ENCODE data around the gene SAP30L.

DNA sequence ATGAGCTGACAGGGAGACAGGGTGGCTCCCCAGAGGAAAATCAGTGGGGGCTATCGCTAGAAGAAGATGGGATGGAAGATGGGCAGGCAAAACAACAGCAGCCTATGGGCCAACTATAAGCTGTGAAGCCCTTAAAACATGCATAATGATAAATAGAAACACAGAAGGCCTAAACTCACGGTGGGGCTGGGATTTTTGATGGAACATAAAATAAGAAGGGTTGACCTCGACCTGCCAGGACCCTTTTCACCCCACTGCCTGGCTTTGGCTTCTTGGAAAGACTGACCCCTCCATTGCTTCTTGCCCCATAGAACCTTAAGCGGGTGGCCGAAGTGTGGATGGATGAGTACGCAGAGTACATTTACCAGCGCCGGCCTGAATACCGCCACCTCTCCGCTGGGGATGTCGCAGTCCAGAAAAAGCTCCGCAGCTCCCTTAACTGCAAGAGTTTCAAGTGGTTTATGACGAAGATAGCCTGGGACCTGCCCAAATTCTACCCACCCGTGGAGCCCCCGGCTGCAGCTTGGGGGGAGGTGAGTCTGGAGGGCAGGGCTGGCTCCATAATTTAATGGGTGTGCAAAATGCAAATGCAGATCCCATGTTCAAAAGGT is 36.5 kb upstream of the SAP30L start:
- TF ChIP-seq, protein P1, sequence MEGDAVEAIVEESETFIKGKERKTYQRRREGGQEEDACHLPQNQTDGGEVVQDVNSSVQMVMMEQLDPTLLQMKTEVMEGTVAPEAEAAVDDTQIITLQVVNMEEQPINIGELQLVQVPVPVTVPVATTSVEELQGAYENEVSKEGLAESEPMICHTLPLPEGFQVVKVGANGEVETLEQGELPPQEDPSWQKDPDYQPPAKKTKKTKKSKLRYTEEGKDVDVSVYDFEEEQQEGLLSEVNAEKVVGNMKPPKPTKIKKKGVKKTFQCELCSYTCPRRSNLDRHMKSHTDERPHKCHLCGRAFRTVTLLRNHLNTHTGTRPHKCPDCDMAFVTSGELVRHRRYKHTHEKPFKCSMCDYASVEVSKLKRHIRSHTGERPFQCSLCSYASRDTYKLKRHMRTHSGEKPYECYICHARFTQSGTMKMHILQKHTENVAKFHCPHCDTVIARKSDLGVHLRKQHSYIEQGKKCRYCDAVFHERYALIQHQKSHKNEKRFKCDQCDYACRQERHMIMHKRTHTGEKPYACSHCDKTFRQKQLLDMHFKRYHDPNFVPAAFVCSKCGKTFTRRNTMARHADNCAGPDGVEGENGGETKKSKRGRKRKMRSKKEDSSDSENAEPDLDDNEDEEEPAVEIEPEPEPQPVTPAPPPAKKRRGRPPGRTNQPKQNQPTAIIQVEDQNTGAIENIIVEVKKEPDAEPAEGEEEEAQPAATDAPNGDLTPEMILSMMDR (IDR thresholded peaks at IDR 0.05): no peak
- TF ChIP-seq POLR2A (IDR thresholded peaks at IDR 0.05): no peak
